Measurements from ENCODE around the gene PGK1.
"Not testable (repeated sequence)": the region's sequence is repeated elsewhere in the genome, so short reads cannot be mapped to it uniquely, and the experiment has no call there.

Gene PGK1

DNA sequence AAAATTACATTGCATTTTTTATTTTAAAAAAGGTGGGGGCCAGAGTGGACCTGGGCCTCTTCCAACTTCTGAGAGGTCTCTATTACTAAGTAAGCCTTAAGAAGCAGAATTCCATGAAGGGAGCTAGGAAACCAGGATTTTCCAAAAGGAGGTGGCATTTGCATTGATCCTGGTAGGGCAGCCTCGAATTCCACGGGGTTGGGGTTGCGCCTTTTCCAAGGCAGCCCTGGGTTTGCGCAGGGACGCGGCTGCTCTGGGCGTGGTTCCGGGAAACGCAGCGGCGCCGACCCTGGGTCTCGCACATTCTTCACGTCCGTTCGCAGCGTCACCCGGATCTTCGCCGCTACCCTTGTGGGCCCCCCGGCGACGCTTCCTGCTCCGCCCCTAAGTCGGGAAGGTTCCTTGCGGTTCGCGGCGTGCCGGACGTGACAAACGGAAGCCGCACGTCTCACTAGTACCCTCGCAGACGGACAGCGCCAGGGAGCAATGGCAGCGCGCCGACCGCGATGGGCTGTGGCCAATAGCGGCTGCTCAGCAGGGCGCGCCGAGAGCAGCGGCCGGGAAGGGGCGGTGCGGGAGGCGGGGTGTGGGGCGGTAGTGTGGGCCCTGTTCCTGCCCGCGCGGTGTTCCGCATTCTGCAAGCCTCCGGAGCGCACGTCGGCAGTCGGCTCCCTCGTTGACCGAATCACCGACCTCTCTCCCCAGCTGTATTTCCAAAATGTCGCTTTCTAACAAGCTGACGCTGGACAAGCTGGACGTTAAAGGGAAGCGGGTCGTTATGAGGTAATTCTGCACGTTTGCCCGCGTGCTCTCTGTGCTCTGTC, at the start of gene PGK1:
PGK1 (plus strand) TSS at position 626 of the 824 bp plus-strand sequence; CDS start at position 719, 93 bp downstream.
- peak; percentile 95 for DNase-seq

DNA sequence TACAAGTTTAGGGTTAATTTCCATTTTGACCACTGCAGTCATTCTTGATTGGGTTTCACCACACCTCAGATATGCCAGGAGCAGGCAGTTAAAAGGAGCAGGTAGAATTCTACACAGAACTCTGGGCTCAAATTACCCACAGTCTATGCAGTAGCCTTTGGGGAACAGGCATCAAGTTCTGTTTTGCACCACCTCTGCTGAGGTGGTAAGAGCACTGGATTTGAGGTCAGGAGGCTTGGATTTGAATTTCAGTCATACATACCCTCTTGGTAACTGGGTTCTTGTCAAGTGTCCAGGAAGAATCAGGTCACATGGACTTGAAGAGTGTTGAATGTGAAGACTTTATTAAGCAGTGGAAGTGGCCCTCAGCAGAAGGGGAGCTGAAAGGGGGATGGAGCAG, 40.4 kb upstream of the PGK1 start:
- DNase-seq, result no peak

DNA sequence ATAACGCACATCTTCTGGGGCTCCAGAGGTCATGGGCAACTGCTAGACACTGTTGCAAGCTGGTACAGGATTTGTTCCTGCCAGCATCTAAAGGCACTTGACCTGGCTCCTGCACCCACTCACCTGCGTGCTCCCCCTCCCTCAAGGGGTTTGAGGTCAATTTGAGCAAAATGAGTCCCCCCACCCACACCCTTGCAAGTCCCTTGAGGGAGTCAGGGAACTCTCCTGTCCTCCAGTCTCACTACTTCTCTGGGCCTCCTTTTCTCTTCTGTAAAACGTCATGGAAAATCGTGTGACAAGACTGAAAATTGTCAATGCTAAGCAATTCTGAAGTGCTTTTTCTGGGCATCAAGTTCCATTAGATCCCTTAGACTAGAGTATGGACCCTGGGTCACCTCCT, 39.9 kb upstream of the PGK1 start:
- no peak for DNase-seq

DNA sequence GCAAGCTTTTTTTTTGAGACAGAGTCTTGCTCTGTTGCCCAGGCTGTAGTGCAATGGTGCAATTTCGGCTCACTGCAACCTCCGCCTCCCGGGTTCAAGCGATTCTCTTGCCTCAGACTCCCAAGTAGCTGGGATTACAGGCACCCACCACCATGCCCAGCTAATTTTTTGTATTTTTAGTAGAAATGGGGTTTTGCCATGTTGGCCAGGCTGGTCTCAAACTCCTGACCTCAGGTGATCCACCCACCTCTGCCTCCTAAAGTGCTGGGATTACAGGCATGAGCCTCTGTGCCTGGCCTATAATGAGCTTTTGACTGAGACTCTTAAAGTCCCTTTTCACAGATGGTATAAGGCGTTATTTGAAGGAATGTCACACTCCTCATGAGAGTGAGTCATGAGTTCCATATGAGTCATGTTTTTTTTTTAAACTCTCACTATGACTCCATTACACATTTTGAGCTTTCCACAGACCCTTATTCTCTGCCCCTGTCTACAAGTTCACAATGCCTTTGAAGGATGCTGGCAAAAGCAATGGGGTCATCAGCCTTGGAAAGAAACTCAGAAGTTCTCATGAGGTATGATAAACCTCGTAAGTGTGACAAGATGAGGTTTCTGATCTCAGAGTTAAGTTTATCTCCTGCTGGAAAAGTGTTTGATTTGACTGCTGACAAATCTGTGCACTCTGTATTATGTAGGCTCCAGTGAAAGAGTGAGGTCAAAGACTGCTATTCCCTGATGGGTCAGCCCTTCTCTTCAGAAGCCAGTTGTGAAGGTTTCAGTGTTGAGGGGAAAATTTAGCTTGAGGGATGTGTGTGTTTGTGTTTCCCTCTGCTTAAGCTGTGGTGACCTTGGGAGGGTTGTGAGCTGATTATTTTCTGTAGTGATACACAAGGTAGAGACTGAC, 39.1 kb upstream of the PGK1 start:
- not testable (repeated sequence) for DNase-seq

DNA sequence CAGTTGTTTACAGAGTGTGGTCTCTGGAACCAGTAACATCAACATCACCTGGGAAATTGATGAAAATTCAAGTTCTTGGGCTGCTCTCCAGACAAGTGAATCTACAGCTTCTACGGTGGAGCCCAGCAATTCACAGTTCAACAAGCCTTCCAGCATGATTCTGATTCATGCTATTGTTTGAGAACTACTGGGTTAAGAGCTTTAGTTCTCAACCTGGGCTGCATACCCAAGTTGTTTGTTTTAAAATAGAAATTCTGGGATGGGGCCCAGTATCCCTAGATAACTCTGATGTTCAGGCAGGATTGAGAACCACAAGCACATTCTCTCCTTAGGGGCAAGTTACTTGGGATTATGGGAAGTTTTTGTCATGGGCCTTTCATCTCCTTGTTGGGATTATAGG, 37.9 kb upstream of the PGK1 start:
- DNase-seq, result no peak

DNA sequence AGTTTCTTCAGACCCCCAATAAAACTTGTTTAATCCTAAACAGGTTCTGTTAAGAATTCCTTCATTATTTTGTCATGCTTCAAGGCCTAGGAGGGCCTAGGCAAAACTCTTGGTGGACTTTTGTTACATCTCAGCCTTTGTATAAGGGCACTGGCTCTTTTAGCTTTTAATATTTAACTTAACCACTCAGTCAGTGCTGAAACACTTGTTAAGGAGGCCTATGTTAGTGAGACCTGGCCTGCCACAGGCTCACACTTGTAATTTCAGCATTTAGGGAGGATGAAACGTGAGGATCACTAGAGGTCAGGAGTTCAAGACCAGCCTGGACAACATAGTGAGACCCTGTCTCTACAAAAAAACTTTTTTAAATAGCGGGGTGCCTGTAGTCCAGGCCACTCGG, 32.7 kb upstream of the PGK1 start:
- no peak for DNase-seq

DNA sequence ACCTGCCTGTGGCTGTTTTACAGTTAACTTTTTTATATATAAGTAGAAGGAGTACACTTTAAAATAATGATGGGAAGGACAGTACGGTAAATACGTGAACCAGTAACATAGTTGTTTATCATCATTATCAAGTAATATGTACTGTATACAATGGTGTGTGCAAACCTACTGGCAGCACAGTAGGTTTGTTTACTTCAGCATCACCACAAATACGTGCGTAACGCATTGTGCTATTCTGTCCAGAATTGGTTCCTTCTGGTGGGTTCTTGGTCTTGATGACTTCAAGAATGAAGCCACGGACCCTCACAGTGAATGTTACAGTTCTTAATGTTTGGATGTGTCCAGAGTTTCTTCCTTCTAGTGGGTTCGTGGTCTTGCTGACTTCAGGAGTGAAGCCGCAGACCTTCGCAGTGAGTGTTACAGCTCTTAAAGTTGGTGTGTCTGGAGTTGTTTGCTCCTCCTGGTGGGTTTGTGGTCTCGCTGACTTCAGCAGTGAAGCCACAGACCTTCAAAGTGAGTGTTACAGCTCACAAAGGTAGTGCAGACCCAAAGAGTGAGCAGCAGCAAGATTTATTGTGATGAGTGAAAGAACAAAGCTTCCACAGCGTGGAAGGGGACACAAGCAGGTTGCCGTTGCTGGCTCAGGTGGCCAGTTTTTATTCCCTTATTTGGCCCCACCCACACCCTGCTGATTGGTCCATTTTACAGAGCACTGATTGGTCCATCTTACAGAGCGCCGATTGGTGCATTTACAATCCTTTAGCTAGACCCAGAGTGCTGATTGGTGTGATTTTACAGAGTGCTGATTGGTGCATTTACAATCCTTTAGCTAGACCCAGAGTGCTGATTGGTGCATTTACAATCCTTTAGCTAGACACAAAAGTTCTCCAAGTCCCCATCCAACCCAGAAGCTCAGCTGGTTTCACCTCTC, 30.6 kb upstream of the PGK1 start:
- not testable (repeated sequence) for DNase-seq

DNA sequence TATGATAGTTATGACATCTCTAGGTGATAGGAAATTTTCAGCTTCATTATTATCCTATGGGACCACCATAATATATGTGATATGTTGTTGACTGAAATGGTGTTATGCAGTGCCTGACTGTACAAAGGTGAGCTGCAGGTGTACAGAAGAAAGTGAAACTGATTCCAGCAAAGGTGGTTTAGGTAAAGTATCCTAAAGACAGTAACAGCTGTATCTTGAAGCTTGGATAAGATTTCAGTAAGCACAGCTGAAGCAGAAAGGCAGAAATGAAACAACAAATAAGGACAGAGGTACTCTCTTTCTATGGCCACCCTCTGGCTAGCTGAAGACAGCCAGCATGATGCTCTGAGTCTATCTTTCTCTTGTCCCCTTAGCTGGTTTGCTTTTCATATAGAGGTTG, 30.0 kb upstream of the PGK1 start:
- no peak for DNase-seq

DNA sequence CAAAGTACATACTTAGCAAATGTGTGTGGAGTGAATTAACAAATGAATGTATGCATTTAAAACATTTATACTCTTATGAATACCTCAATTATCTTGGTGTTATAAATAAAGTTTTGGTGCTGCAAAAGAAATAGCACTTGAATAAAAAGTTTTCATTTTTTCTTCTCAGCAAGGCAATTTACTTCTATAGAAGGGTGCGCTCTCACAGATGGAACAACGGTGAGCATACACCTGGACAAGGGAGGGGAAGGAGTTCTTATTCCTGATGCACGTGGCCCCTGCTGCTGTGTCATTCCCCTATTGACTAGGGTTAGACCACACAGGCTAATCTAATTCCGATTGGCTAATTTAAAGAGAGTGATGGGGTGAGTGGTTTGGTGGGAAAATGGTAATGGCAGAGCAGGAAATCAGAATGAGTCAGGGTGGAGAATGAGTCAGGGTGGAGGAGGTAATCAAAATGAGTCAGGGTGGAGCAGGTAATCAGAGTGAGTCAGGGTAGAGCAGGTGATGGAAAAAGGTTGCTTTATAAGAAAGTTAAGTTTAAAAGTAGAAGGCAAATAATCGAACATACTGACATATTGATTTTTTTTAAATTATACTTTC, 28.2 kb upstream of the PGK1 start:
- no peak for DNase-seq

DNA sequence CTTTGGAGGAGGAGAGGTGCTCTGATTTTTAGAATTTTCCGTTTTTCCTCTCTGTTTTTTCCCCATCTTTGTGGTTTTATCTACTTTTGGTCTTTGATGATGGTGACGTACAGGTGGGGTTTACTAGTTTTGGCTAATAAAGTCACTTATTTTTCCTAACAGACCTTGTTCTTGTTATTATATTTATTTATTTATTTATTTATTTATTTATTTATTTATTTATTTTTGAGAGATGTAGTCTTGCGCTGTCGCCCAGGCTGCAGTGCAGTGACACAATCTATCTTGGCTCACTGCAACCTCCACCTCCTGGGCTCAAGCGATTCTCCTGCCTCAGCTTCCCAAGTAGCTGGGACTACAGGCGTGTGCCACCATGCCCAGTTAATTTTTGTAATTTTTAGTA, 22.6 kb upstream of the PGK1 start:
- not testable (repeated sequence) for DNase-seq

DNA sequence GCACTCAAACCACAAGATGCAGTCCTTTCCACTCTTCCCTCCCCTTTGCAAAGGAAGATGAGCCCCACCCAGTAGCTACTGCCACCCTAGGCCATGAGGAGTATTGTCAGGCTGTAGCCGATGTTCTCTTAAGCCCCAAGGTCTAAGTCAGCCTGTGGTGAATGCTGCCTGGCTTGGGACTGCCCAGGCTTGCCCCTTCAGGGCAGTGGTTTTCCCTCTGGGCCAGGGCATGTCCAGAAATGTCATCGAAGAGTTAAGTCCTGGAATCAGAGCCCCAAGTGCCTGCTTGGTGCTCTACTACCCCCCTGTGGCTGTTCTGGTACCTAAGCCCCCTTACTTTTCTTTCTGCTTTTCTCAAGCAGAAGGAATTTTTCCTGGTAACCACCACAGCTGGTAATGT, 11.8 kb upstream of the PGK1 start:
- DNase-seq, result no peak

DNA sequence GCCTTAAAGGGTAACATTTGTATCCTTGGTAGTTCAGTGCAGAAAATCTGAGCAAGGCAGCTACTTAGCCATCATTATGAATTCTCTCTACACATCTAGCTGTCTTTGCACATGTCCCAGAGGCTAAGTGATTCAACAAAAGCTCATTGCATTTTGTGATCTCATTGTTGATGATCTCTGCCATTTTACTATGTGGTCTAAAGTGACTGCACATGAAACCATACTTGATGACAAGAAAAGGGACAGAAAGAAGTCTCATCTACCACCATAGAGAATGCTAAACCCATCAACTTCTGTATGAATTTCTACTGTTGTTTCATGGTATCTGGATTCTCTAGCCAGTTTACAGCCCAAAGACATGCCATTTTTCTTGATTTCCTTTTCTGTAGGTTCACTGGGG, 5.9 kb upstream of the PGK1 start:
- DNase-seq, result no peak

DNA sequence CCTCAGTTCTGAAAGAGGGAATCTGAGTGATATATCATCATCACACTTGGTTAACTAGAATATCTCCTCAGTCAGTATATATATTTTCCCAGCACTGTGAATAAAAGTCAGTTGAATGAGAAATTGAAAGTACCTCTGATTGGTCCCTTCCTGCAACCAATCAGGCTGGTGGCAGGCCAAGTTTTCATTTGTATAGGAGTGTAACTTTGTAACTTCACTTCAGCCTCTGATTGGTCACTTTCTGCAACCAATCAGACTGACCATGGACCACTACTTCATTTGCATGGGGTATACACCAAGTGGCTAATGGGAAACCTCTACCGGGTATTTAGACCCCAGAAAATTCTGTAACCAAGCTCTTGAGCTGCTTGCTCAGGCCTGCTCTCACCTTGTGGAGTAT, 2.0 kb upstream of the PGK1 start:
- no peak for DNase-seq

DNA sequence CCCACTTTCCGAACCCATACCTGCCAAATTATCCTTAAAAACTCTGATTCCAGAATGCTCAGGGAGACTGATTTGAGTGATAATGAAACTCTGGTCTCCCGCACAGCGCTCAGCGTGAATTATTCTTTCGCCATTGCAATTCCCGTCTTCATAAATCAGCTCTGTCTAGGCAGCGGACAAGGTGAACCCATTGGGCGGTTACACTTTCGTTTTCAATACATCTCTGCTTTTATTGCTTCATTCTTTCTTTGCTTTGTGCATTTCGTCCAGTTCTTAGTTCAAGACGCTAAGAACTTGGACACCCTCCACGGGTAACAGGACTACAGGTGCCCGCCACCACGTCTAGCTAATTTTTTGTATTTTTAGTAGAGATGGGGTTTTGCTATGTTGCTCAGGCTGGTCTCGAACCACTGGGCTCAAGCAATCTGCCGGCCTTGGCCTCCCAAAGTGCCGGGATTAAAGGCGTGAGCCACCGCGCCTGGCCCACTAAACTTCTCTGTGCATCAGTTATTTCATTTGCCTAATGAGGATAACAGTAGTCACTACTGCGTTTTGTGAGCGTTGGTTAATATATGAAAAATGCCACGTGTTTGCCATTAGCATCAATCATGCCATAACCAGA, 936 bp upstream of the PGK1 start:
- DNase-seq, result no peak

DNA sequence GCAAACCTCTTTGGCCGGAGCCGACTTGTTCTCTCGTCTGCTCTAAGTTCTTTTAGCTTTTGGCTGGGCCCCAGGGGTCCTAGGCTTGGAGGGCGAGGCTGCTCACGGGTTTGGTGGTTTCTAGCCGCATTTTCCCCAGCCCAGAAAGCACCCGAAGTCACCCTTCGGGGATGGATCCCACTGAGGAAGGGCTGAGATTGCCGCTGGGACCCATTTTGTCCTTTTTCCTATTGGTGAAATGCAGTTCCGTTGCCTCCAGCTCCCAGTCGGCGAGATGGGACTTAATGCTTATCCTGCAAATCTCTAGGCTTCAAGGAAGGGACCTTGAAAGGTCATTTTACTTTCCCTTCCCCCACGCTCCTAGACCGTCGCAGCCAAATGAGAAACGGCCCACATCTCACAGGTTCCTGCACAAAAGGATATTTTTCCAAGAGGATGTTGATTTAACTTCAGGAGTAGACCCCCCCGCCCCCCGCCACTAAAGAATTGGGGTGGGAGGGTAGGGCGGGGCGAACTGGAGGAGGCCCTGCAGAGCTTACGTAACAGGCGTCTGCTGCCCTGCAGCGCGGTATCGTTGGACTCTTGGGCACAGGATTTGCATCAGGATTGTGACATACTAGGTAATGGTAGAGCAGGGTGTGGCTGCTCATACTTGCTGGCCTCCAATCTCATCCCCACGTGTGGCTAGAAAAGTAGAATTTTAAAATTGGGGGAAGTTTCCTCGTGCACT, 564 bp downstream of the PGK1 start:
- peak; percentile 54 for DNase-seq

DNA sequence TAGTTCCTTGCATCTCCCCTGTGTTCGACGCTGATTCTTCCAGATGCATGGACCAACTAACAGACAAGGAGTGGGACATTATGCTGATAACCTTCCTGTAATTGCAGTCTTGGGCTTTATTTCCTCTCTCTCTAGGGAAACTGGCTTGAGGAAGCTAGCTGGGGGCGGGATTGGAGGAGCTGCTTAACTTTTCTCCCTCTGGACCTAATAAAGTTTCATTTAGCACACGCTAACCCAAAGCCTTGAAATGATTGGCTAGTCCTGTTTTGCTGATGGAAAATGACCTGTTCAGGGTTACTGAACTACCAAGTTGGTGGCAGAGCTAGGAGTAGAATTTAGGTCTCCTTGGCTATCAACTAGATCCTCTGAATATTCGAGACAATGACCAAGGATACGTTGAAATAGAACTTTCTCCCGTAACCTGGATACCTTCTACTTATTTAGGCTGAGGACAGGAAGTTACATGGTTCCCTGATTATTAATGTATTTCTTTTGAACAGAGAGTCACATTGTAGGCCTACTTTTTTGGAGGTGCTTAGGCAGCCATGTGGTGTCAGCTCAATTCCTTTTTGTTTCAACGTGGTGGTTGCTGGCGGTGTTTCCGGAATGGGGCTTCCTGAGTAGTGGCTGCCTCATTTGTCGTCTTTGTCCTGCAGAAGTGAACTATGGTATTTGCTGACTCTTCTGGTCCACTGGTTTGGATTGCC, 2.0 kb downstream of the PGK1 start:
- DNase-seq, result no peak

DNA sequence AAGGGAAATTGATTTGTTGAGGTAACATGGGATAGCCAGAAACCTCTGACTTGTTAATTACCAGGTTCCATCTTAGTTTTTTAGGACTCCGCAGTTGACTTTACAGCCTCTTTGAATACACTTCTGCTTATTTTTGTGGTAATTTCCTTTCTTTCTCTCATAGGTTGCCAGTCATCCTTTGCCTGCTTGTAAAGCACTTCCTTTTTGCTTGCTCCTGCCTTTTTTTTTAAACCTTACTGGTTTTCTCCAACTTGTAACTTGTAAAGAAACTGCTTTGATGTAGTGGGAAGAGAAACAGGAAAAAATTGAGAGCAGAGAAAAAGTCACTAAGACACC, 2.6 kb downstream of the PGK1 start:
- no peak for DNase-seq

DNA sequence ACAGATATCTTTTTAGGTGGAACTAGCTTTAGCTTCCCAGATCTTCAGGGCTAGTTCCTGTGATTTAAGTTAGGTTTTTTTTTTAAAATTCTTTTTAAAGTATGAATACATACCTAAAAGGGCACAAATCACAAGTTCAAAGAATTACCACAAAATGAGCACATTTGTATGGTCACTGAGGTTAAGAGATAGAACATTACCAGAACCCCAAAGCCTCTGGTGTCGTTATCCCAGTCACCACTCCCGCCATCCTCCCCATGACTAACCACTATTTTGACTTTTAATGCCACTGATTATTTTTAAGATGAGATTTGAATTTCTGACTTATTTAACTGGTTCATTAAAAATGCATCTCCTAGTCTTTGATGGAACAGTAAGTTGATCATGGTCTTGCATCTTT, 5.4 kb downstream of the PGK1 start:
- DNase-seq, result no peak

DNA sequence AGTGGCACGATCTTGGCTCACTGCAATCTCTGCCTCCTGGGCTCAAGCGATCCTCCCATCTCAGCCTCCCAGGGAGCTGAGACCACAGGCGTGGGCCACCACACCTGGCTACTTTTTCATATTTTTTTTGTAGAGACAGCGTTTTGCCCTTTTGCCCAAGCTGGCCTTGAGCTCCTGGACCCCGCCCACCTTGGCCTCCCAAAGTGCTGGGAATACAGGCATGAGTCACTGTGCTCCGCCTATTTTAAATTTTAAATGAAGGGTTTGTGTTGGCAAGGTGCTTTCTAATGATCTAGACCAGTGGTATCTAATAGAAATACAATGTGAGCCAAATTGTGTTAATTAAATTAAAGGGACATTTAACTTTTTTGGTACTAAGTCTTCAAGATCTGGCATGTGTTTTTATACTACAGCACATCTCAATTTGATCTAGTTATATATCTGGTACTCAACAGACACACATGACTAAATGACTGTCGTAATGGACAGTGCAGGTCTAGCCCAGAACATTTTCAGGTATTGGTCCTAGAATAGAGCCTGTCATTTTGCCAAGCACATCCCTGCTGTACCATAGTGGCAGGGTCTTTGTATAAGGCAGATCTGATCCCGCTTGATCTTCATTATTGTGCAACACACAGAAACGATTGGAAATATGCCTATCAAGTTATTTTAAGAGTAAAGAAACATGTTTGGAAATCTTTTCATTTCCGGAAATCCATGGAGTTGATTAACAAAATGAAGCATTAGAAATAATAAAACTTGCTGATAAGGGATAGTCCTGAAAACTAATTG, 7.3 kb downstream of the PGK1 start:
- no peak for DNase-seq

DNA sequence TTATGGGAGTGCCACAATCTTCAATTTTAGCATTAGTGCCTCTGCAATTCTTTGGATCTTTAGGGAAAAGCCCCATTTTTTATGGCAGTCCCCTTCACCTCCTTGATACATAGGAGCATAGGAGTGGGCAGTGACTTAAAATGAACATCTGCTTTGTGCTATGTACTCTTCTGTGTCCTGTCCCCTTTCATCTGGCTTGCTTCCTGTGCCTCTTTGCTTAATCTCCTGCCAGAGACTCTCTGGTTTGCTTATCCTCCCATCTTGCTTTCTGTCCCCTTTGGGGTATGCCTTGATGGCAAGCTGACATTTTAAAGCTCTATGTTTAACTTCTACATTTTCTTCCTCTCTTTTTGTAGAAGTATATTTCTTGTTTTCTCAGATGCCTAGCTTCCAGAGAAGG, 12.3 kb downstream of the PGK1 start:
- DNase-seq, result no peak
